DOHH2 (cell line): ENCODE data around the gene N4BP3.
A peak's percentile ranks its signal among the peaks of the same experiment; 100 is the strongest.
"Not testable (repeated sequence)": the region's sequence is repeated elsewhere in the genome, so short reads cannot be mapped to it uniquely, and the experiment has no call there.

ENCODE experiments used
- H3F3A ChIP-seq: fragments of 200-600 bp; sonication (generic), shearing (Covaris generic); 2 replicates; pipeline ENCODE4 v1.6.0; 2016; ENCODE audit warnings: antibody characterized with exemption, mild to moderate bottlenecking; ENCODE audit not compliant: control insufficient read depth, insufficient read depth
- H3K27ac ChIP-seq: fragments of 200-600 bp; sonication (generic); 2 replicates; pipeline ENCODE4 v1.5.1; 2014; ENCODE audit warnings: low read depth, mild to moderate bottlenecking, low read length, moderate library complexity
- H3K27me3 ChIP-seq: fragments of 200-600 bp; sonication (generic); 2 replicates; pipeline ENCODE4 v1.6.1; 2014; ENCODE audit warnings: mild to moderate bottlenecking, low read length, mixed read lengths; ENCODE audit not compliant: control insufficient read depth
- H3K36me3 ChIP-seq: fragments of 200-600 bp; sonication (generic); 2 replicates; pipeline ENCODE4 v1.6.1; 2014; ENCODE audit warnings: mild to moderate bottlenecking, low read length, moderate library complexity, mixed read lengths; ENCODE audit not compliant: control insufficient read depth
- H3K4me1 ChIP-seq: fragments of 200-600 bp; sonication (generic); 2 replicates; pipeline ENCODE4 v1.6.1; 2014; ENCODE audit warnings: mild to moderate bottlenecking, low read length, mixed read lengths; ENCODE audit not compliant: control insufficient read depth
- H3K4me2 ChIP-seq: fragments of 200-600 bp; sonication (generic); 2 replicates; pipeline ENCODE4 v1.6.0; 2014; ENCODE audit warnings: mild to moderate bottlenecking, low read length, moderate library complexity
- H3K4me3 ChIP-seq: fragments of 200-600 bp; sonication (generic); 2 replicates; pipeline ENCODE4 v1.5.1; 2014; ENCODE audit warnings: mild to moderate bottlenecking, low read length, mixed read lengths
- H3K79me2 ChIP-seq: fragments of 200-600 bp; sonication (generic); 2 replicates; pipeline ENCODE4 v1.6.1; 2014; ENCODE audit warnings: mild to moderate bottlenecking, low read length, mixed read lengths; ENCODE audit not compliant: control insufficient read depth
- H3K9me2 ChIP-seq: fragments of 200-600 bp; sonication (generic); replicated peaks from 2 replicates; pipeline ENCODE4 v1.6.1; 2014; ENCODE audit warnings: mild to moderate bottlenecking, low read length, mixed read lengths; ENCODE audit not compliant: control insufficient read depth
- H3K9me3 ChIP-seq: fragments of 200-600 bp; sonication (generic); 2 replicates; pipeline ENCODE4 v1.6.1; 2014; ENCODE audit warnings: antibody characterized with exemption, low read length, mixed read lengths; ENCODE audit not compliant: control insufficient read depth, insufficient read depth
- H4K20me1 ChIP-seq: fragments of 200-600 bp; sonication (generic); 2 replicates; pipeline ENCODE4 v1.6.0; 2014; ENCODE audit warnings: low read depth, mild to moderate bottlenecking, antibody characterized with exemption, low read length, moderate library complexity; ENCODE audit not compliant: control insufficient read depth, insufficient read depth
- EZH2phosphoT487 ChIP-seq: fragments of 200-600 bp; sonication (generic); IDR thresholded peaks from 2 replicates; pipeline ENCODE4 v1.6.1; 2017; ENCODE audit warnings: borderline replicate concordance, mild to moderate bottlenecking, antibody characterized with exemption, low read length, moderate library complexity, mixed read lengths
- TF ChIP-seq, protein P1 (sequence below): fragments of 200-600 bp; sonication (generic); IDR thresholded peaks from one replicate; pipeline ENCODE4 v1.5.1; 2014; ENCODE audit warnings: antibody characterized with exemption, mild to moderate bottlenecking, low read depth, low read length; ENCODE audit not compliant: poor library complexity, severe bottlenecking

Gene N4BP3

GRCh38 chr5:178074266-178074952 lies 38.9 kb upstream of the N4BP3 start:
- Histone ChIP-seq H3F3A (no peaks in the 10 kb centered on the region; the same call in 1 of the 2 replicates), H3K36me3 (no peaks in the 10 kb centered on the region), H3K4me1 (peaks cover 53% of the 10 kb centered on the region), H3K27ac (no peak overlapping the region), H3K9me2 (no peaks in the 10 kb centered on the region), H3K27me3 (no peaks in the 10 kb centered on the region), H3K79me2 (no peaks in the 10 kb centered on the region), H3K4me2 (peak overlapping the region; percentile 10), H4K20me1 (no peaks in the 10 kb centered on the region), H3K9me3 (no peaks in the 10 kb centered on the region), H3K4me3 (no peak overlapping the region)
- TF ChIP-seq, protein P1, sequence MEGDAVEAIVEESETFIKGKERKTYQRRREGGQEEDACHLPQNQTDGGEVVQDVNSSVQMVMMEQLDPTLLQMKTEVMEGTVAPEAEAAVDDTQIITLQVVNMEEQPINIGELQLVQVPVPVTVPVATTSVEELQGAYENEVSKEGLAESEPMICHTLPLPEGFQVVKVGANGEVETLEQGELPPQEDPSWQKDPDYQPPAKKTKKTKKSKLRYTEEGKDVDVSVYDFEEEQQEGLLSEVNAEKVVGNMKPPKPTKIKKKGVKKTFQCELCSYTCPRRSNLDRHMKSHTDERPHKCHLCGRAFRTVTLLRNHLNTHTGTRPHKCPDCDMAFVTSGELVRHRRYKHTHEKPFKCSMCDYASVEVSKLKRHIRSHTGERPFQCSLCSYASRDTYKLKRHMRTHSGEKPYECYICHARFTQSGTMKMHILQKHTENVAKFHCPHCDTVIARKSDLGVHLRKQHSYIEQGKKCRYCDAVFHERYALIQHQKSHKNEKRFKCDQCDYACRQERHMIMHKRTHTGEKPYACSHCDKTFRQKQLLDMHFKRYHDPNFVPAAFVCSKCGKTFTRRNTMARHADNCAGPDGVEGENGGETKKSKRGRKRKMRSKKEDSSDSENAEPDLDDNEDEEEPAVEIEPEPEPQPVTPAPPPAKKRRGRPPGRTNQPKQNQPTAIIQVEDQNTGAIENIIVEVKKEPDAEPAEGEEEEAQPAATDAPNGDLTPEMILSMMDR = peak; percentile 46
- TF ChIP-seq EZH2phosphoT487 = no peak

DNA sequence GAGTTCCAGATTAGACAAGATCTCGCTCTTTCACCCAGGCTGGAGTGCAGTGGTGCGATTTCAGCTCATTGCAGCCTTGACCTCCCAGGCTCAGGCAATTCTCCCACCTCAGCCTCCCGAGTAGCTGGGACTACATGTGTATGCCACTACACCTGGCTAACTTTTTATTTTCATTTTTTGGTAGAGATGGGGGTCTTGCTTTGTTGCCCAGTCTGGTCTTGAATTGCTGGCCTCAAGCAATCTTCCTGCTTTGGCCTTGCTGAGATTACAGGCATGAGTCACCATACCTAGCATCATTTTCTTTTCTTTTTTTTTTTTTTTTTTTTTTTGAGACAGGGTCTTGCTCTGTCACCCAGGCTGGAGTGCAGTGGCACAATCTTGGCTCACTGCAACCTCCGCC lies 36.4 kb upstream of the N4BP3 start:
- H3K36me3 ChIP-seq, H3K27me3 ChIP-seq, H3F3A ChIP-seq, H4K20me1 ChIP-seq, H3K79me2 ChIP-seq, H3K27ac ChIP-seq, H3K9me2 ChIP-seq, H3K9me3 ChIP-seq, H3K4me3 ChIP-seq, H3K4me2 ChIP-seq: not testable (repeated sequence)
- H3K4me1 ChIP-seq = peaks cover 36% of the 10 kb centered on the region

DNA sequence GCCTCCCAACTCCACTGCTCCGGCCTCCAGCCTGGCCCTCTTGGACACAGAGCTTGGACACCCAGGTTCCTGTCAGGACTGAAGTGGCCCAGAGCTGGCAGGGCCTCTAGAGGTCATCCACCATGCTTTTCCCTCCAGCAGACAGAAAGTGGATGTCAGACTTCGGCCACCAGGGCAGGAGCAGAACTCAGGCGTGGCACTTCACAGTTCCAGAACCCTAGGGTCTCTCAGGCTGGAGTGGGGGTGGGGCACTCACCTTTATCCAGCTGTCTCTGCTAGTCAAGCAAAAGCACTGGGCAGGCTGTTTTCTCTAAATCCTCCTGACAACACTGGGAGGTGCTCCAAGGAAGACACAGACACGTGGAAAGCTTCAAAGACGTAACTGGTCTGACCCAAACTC lies 35.6 kb upstream of the N4BP3 start:
- no peak overlapping the region for H3K4me3 ChIP-seq
- no peaks in the 10 kb centered on the region for H3K36me3 ChIP-seq
- H4K20me1 ChIP-seq = no peaks in the 10 kb centered on the region
- H3K9me3 ChIP-seq = no peaks in the 10 kb centered on the region
- H3K9me2 ChIP-seq = no peaks in the 10 kb centered on the region
- H3F3A ChIP-seq = no peaks in the 10 kb centered on the region
- H3K4me1 ChIP-seq = peaks cover 35% of the 10 kb centered on the region
- no peak for TF ChIP-seq EZH2phosphoT487
- TF ChIP-seq, protein P1 = no peak
- H3K27ac ChIP-seq = no peak overlapping the region
- no peaks in the 10 kb centered on the region for H3K79me2 ChIP-seq
- H3K27me3 ChIP-seq = no peaks in the 10 kb centered on the region
- no peak overlapping the region for H3K4me2 ChIP-seq

DNA sequence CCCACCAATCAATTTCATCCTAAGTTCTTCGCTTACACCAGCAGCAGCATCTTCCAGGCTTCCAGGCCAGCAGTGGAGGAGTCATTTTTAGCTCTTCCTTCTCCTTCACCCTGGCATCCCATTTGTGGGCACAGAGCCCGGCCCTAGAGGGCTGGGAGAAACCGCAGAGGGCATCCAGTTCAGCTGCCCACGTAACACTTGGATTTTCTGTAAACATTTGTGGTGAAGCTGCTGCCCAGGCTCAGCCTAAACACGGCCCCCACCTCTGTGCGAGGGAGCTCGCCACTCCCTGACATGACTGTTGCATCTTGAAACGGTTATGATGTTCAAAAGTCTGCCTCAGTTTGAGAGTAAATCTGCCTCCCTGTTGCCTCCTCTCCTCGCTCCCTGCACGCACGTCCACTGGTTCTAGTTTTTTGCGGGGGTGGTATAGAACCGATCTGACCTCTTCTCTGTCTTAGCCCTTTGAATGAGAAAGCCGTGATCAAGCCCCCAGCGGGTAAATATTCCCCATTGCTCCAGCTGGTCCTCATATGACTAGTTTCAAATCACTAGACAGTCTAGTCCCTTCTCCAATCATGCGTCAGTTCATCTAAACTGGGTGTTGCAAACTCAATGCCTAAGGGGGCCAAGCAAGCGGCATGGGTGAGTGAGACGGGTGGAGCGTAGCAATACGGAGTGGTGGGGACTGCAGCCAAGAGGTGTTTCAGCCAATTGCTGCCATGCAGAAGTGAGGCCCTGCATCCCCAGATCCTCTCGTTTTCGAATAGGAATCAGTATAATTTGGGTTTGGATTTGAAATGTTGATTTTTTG lies 34.9 kb upstream of the N4BP3 start:
- Histone ChIP-seq H3F3A (no peaks in the 10 kb centered on the region), H3K9me2 (no peaks in the 10 kb centered on the region), H3K36me3 (no peaks in the 10 kb centered on the region), H3K4me3 (no peak overlapping the region), H3K79me2 (no peaks in the 10 kb centered on the region), H3K4me2 (no peak overlapping the region), H4K20me1 (no peaks in the 10 kb centered on the region), H3K27ac (no peak overlapping the region), H3K27me3 (no peaks in the 10 kb centered on the region), H3K9me3 (no peaks in the 10 kb centered on the region), H3K4me1 (peaks cover 28% of the 10 kb centered on the region)
- TF ChIP-seq, protein P1 = no peak
- TF ChIP-seq EZH2phosphoT487 = no peak
